GM12878 (cell line): ENCODE measurements around the gene IQCC. TPM values are rescaled to one million over a fixed set of nuclear protein-coding genes. Genes with fewer than 3 reads are reported as not detected.

ENCODE experiments used
- ATAC-seq: fragments of 200-7000 bp; cut with Tn5 transposase; 3 replicates; pipeline ENCODE4 v1.9.1; 2020; ENCODE audit warnings: mild to moderate bottlenecking, moderate library complexity
- BruUV-seq: library from RNA; stranded (reverse); fragments of 400-500 nt; replicated peaks from 2 replicates; lab custom pipeline; 2021; lab: Mats Ljungman, UMichigan
- CTCF ChIA-PET: fragments of 300-600 bp; sonication (Branson Sonifier 250); formaldehyde crosslinking; extraction: SDS; loops from one replicate; lab custom pipeline; 2021; ENCODE audit warnings: inconsistent platforms; lab: Yijun Ruan, JAX
- POLR2A ChIA-PET: fragments of 350-600 bp; formaldehyde crosslinking; extraction: SDS; loops from one replicate; lab custom pipeline; 2021; ENCODE audit warnings: inconsistent platforms; lab: Charles Lee
- RAD21 ChIA-PET: fragments of 300-600 bp; sonication (Branson Sonifier 250); formaldehyde crosslinking; loops from one replicate; lab custom pipeline; 2023; ENCODE audit warnings: antibody characterized with exemption; ENCODE audit not compliant: unreplicated experiment; lab: Charles Lee
- SMC1A ChIA-PET: fragments of 300-600 bp; sonication (Branson Sonifier 250); formaldehyde crosslinking; loops from one replicate; lab custom pipeline; 2023; ENCODE audit not compliant: unreplicated experiment, uncharacterized antibody; lab: Charles Lee
- DNase-seq: peaks from one replicate; pipeline ENCODE4 v3.0.0-alpha.2; 2011; ENCODE audit warnings: low read depth, low spot score
- FAIRE-seq: peaks from 3 replicates; lab custom pipeline; 2011; peaks lifted over from hg19 to GRCh38; lab: Jason Lieb, UNC
- H2AFZ ChIP-seq: 2 replicates; pipeline ENCODE4 v1.6.0; 2011; ENCODE audit warnings: low read depth, low read length, control low read depth; ENCODE audit not compliant: control insufficient read depth
- H3K27ac ChIP-seq: 2 replicates; pipeline ENCODE4 v1.5.1; 2011; ENCODE audit warnings: control low read depth; ENCODE audit not compliant: control insufficient read depth, insufficient read depth
- H3K27me3 ChIP-seq, 2 experiments: replicated peaks in 1 of 2; 2 replicates each; pipeline versions ENCODE4 v1.6.0 to v1.6.1; 2011; ENCODE audit warnings: low read length in 1 of 2; ENCODE audit not compliant: control insufficient read depth in 2 of 2, insufficient read depth in 2 of 2
- H3K36me3 ChIP-seq, 2 experiments: 2 replicates each; pipeline ENCODE4 v1.5.1; 2011; ENCODE audit warnings: low read length in 1 of 2; ENCODE audit not compliant: control insufficient read depth in 2 of 2, insufficient read depth in 2 of 2
- H3K4me1 ChIP-seq: 2 replicates; pipeline ENCODE4 v1.6.1; 2011; ENCODE audit warnings: mild to moderate bottlenecking, low read length, moderate library complexity, mixed read lengths; ENCODE audit not compliant: control insufficient read depth, insufficient read depth
- H3K4me2 ChIP-seq: 2 replicates; pipeline ENCODE4 v1.6.0; 2011; ENCODE audit warnings: control low read depth; ENCODE audit not compliant: control insufficient read depth, insufficient read depth
- H3K4me3 ChIP-seq: fragments of 200-600 bp; sonication (generic); 2 replicates; pipeline ENCODE4 v1.5.1; 2016
- H3K79me2 ChIP-seq: 2 replicates; pipeline ENCODE4 v1.6.0; 2011; ENCODE audit warnings: low read length; ENCODE audit not compliant: control insufficient read depth, insufficient read depth
- H3K9ac ChIP-seq: 2 replicates; pipeline ENCODE4 v1.8.0; 2011; ENCODE audit warnings: low read length, control low read depth, mixed read lengths; ENCODE audit not compliant: control insufficient read depth, insufficient read depth
- H3K9me3 ChIP-seq: replicated peaks from 3 replicates; pipeline ENCODE4 v1.5.1; 2011; ENCODE audit warnings: mild to moderate bottlenecking, low read length; ENCODE audit not compliant: control insufficient read depth, insufficient read depth
- H4K20me1 ChIP-seq: 2 replicates; pipeline ENCODE4 v1.6.0; 2011; ENCODE audit not compliant: control insufficient read depth, insufficient read depth
- BCL11A ChIP-seq: IDR thresholded peaks from 2 replicates; pipeline ENCODE4 v1.6.1; 2011; ENCODE audit warnings: low read depth, low read length
- DPF2 ChIP-seq: fragments of 450-650 bp; IDR thresholded peaks from 2 replicates; pipeline ENCODE4 v1.6.1; 2017; ENCODE audit warnings: mild to moderate bottlenecking
- ESRRA ChIP-seq: IDR thresholded peaks from 2 replicates; pipeline ENCODE4 v1.6.1; 2012; ENCODE audit warnings: mild to moderate bottlenecking, low read length, improper control_type of control experiment
- MLLT1 ChIP-seq: fragments of 450-650 bp; IDR thresholded peaks from 2 replicates; pipeline ENCODE4 v1.6.1; 2016; ENCODE audit warnings: mild to moderate bottlenecking
- MYB ChIP-seq: fragments of 150-350 bp; IDR thresholded peaks from 2 replicates; pipeline ENCODE4 v1.6.1; 2014; ENCODE audit warnings: mild to moderate bottlenecking, low read depth, low read length, borderline replicate concordance
- NFIC ChIP-seq: IDR thresholded peaks from 2 replicates; pipeline ENCODE4 v1.6.1; 2012; ENCODE audit warnings: low read depth, mild to moderate bottlenecking, inconsistent platforms, low read length, moderate library complexity
- NRF1 ChIP-seq: conservative IDR thresholded peaks from 2 replicates; pipeline ENCODE4 v1.6.1; 2011; ENCODE audit warnings: mild to moderate bottlenecking, low read depth, low read length, improper control_type of control experiment
- PAX5 ChIP-seq: IDR thresholded peaks from 2 replicates; pipeline ENCODE4 v1.6.1; 2011; ENCODE audit warnings: low read depth, low read length, borderline replicate concordance
- PAX8 ChIP-seq: fragments of 450-650 bp; IDR thresholded peaks from 2 replicates; pipeline ENCODE4 v1.6.1; 2017; ENCODE audit warnings: mild to moderate bottlenecking, moderate library complexity
- PBX3 ChIP-seq: IDR thresholded peaks from 2 replicates; pipeline ENCODE4 v1.6.1; 2011; ENCODE audit warnings: mild to moderate bottlenecking, low read depth, low read length, moderate library complexity; ENCODE audit not compliant: insufficient replicate concordance
- PRDM15 ChIP-seq: fragments of 450-650 bp; formaldehyde crosslinking; IDR thresholded peaks from 2 replicates; pipeline ENCODE4 v1.4.0; 2020; ENCODE audit warnings: mild to moderate bottlenecking, moderate library complexity
- SIX5 ChIP-seq: IDR thresholded peaks from 2 replicates; pipeline ENCODE4 v1.6.1; 2011; ENCODE audit warnings: mild to moderate bottlenecking, low read depth, low read length, moderate library complexity; ENCODE audit not compliant: severe bottlenecking
- TCF12 ChIP-seq: IDR thresholded peaks from 2 replicates; pipeline ENCODE4 v1.6.1; 2011; ENCODE audit warnings: low read depth, mild to moderate bottlenecking, low read length
- TCF7 ChIP-seq: IDR thresholded peaks from 2 replicates; pipeline ENCODE4 v1.6.1; 2014; ENCODE audit warnings: antibody characterized with exemption, borderline replicate concordance
- ZBTB33 ChIP-seq: fragments of 450-650 bp; IDR thresholded peaks from 2 replicates; pipeline ENCODE4 v1.6.1; 2017; ENCODE audit warnings: mild to moderate bottlenecking
- ZNF217 ChIP-seq: fragments of 450-650 bp; IDR thresholded peaks from 2 replicates; pipeline ENCODE4 v1.6.1; 2017; ENCODE audit warnings: antibody characterized with exemption, mild to moderate bottlenecking
- whole genome bisulfite sequencing: methylation state at CpG from one replicate; pipeline ENCODE4 v1.1.6; 2016; ENCODE audit warnings: low lambda C conversion rate; ENCODE audit not compliant: insufficient replicate concordance, insufficient coverage; ENCODE audit errors: missing lambda C conversion rate; 5-methylcytosine and 5-hydroxymethylcytosine counted together
- in situ Hi-C: fragments of 300-500 bp; cut with MboI; formaldehyde crosslinking; loops from 9 replicates; pipeline ENCODE4 v1.14.3; 2018; ENCODE audit warnings: mixed read lengths
- intact Hi-C: fragments of 100-400 bp; cut with micrococcal nuclease; formaldehyde crosslinking; loops from one replicate; pipeline ENCODE4 v1.14.2; 2022; ENCODE audit not compliant: unreplicated experiment
- polyA plus RNA-seq, 11 experiments: library from polyadenylated mRNA; depleted of rRNA in 4 of 11; unstranded in 6 of 11; stranded (reverse) in 5 of 11; fragments of >200 nt; fragmentation: Nextera tagmentation in 4 of 11; fragmentation: Illumina TruSeq in 1 of 11; extraction: Ambion mirVana in 4 of 11; extraction: Trizol in 1 of 11; gene quantifications; 1 replicate in 1 of 11; 2 replicates in 10 of 11; pipeline versions ENCODE4 v1.2.1 to v1.2.3, GENCODE V29; 2011 to 2016; ENCODE audit warnings: inconsistent platforms in 2 of 11, missing spikeins in 2 of 11, low read depth in 1 of 11
- total RNA-seq, 4 experiments: library from RNA; depleted of rRNA in 3 of 4; stranded (reverse); fragments of >200 nt in 3 of 4; fragmentation: Illumina TruSeq in 1 of 4; extraction: Trizol in 1 of 4; gene quantifications; 2 replicates each; pipeline versions ENCODE4 v1.2.1 to v1.2.3, GENCODE V29; 2013 to 2021

The IQCC gene
- total and polyA plus RNA-seq, 10 of the 15 experiments (the other 5 are each of a cell fraction or from before 2014, with no cell fraction given), result 2.1 to 6.8 (median 4.9) TPM

GRCh38 chr1:32216566-32216965 is 11.1 kb downstream of the IQCC start:
- SMC1A ChIA-PET, result interaction anchor here (0.9 to 4.6 kb wide), 21 partner anchors 12 to 197 kb away, joined by 3 to 44 read pairs (median 5); partner anchors contain the start of genes BSDC1, FAM167B, HDAC1 and LCK
- RAD21 ChIA-PET, result interaction anchor here (0.8 to 3.2 kb wide), 15 partner anchors 11 to 204 kb away, joined by 3 to 49 read pairs (median 10); partner anchors contain the start of genes IQCC and MARCKSL1
- POLR2A ChIA-PET, result interaction anchor here (0.5 to 3.0 kb wide), 7 partner anchors 16 to 178 kb away, joined by 3 to 18 read pairs (median 4); partner anchors contain the start of genes BSDC1, CCDC28B and MARCKSL1
- peaks cover 3% of the 10 kb centered on the region; the same call in 1 of the 2 replicates for H3K4me1 ChIP-seq
- TF ChIP-seq BCL11A, result no peak
- TF ChIP-seq PAX5, result no peak
- TF ChIP-seq DPF2, result no peak
- no peak for TF ChIP-seq TCF12
- TF ChIP-seq ESRRA, result no peak
- TF ChIP-seq MLLT1, result no peak
- TF ChIP-seq NFIC, result no peak
- TF ChIP-seq SIX5, result no peak
- no peak for TF ChIP-seq NRF1
- TF ChIP-seq PBX3, result no peak
- no peak for TF ChIP-seq PAX8
- TF ChIP-seq TCF7, result no peak
- no peak for TF ChIP-seq ZBTB33
- TF ChIP-seq MYB, result no peak
- no peak for TF ChIP-seq ZNF217
- no peak for TF ChIP-seq PRDM15 (CRISPR knock-in tag)
- TF ChIP-seq, all 136 proteins: peak for 0
- no peak for DNase-seq
- H3K9ac ChIP-seq, result no peak overlapping the region
- intact Hi-C loops (no loop called here), in situ Hi-C loops (no loop called here)
- CTCF ChIA-PET, result interaction anchor here (0.7 to 7.7 kb wide), 39 partner anchors 9 to 496 kb away, joined by 3 to 123 read pairs (median 9); partner anchors contain the start of genes BSDC1, CCDC28B, FAM167B and IQCC
- H3K79me2 ChIP-seq, result peaks cover 3% of the 10 kb centered on the region; the same call in 1 of the 2 replicates
- no peak overlapping the region for H3K4me2 ChIP-seq
- no TSS peak for BruUV-seq
- WGBS, result 51% methylated on average over 5 of the region's 5 CpGs
- H3K4me3 ChIP-seq, result no peak overlapping the region
- no peak for ATAC-seq
- no peaks in the 10 kb centered on the region for H3K9me3 ChIP-seq
- no peaks in the 10 kb centered on the region for H3K27me3 ChIP-seq
- no peaks in the 10 kb centered on the region for H4K20me1 ChIP-seq
- no peak overlapping the region for H3K27ac ChIP-seq
- H3K36me3 ChIP-seq, result peaks cover 0 to 10% of the 10 kb centered on the region in 2 experiments; a peak in 1 of 4 replicates
- no peak overlapping the region for H2AFZ ChIP-seq
- FAIRE-seq, result no peak
